Measurements from ENCODE around the gene CCND1. TPM values are rescaled to one million over a fixed set of nuclear protein-coding genes. Genes with fewer than 3 reads are reported as not detected.

CCND1 gene
- polyA plus RNA-seq, 4 donors = 6.2 to 53.8 (median 15.6) TPM

- DNase-seq (no peak), FAIRE-seq (no peak)
- Histone ChIP-seq H3K4me1 (ENCODE audit: control insufficient read depth in 3 of 3, insufficient read depth in 2 of 3, low read depth in 1 of 3, low read length in 2 of 3) (no peaks in the 10 kb centered on the region), H3K9me3 (ENCODE audit: control insufficient read depth in 2 of 2, insufficient read depth in 1 of 2, low read depth in 1 of 2, low read length in 1 of 2) (no peaks in the 10 kb centered on the region), H3K4me3 (ENCODE audit: low read depth in 1 of 3, low read length in 3 of 3) (no peak overlapping the region), H3K27ac (ENCODE audit: low read depth in 1 of 3, low read length in 2 of 3) (no peak overlapping the region), H3K36me3 (ENCODE audit: control insufficient read depth in 3 of 3, insufficient read depth in 2 of 3, low read depth in 1 of 3, low read length in 3 of 3) (no peaks in the 10 kb centered on the region), H3K27me3 (ENCODE audit: control insufficient read depth in 3 of 3, insufficient read depth in 3 of 3, low read length in 3 of 3) (peaks cover 0 to 3% (median 0%) of the 10 kb centered on the region in 3 donors)
- WGBS, 3 donors = 87 to 88% (median 88%) methylated on average over 5 of the region's 5 CpGs
These were observed 39.7 kb downstream of the CCND1 start for GRCh38 chr11:69680688-69681087.

- Histone ChIP-seq H3K9me3 (ENCODE audit: control insufficient read depth in 2 of 2, insufficient read depth in 1 of 2, low read depth in 1 of 2, low read length in 1 of 2) (no peaks in the 10 kb centered on the region), H3K27me3 (ENCODE audit: control insufficient read depth in 3 of 3, insufficient read depth in 3 of 3, low read length in 3 of 3) (peaks cover 0 to 5% (median 0%) of the 10 kb centered on the region in 3 donors), H3K4me3 (ENCODE audit: low read depth in 1 of 3, low read length in 3 of 3) (no peak overlapping the region), H3K27ac (ENCODE audit: low read depth in 1 of 3, low read length in 2 of 3) (no peak overlapping the region), H3K36me3 (ENCODE audit: control insufficient read depth in 3 of 3, insufficient read depth in 2 of 3, low read depth in 1 of 3, low read length in 3 of 3) (no peaks in the 10 kb centered on the region), H3K4me1 (ENCODE audit: control insufficient read depth in 3 of 3, insufficient read depth in 2 of 3, low read depth in 1 of 3, low read length in 2 of 3) (peaks cover 0 to 3% (median 0%) of the 10 kb centered on the region in 3 donors)
- FAIRE-seq (no peak), DNase-seq (no peak)
- WGBS, 3 donors = 80 to 85% (median 81%) methylated on average over 6 of the region's 6 CpGs
These were observed 41.3 kb downstream of the CCND1 start for GRCh38 chr11:69682221-69682620.

- FAIRE-seq (no peak), DNase-seq (no peak)
- H3K9me3 ChIP-seq (ENCODE audit: control insufficient read depth in 2 of 2, insufficient read depth in 1 of 2, low read depth in 1 of 2, low read length in 1 of 2) = no peaks in the 10 kb centered on the region
- no peak overlapping the region for H3K4me3 ChIP-seq (ENCODE audit: low read depth in 1 of 3, low read length in 3 of 3)
- H3K36me3 ChIP-seq (ENCODE audit: control insufficient read depth in 3 of 3, insufficient read depth in 2 of 3, low read depth in 1 of 3, low read length in 3 of 3) = no peaks in the 10 kb centered on the region
- 87 to 92% (median 91%) methylated on average over 7 of the region's 7 CpGs for whole genome bisulfite sequencing, 3 donors
- H3K4me1 ChIP-seq (ENCODE audit: control insufficient read depth in 3 of 3, insufficient read depth in 2 of 3, low read depth in 1 of 3, low read length in 2 of 3) = peaks cover 0 to 3% (median 0%) of the 10 kb centered on the region in 3 donors
- H3K27me3 ChIP-seq (ENCODE audit: control insufficient read depth in 3 of 3, insufficient read depth in 3 of 3, low read length in 3 of 3) = peaks cover 0 to 5% (median 0%) of the 10 kb centered on the region in 3 donors
- no peak overlapping the region for H3K27ac ChIP-seq (ENCODE audit: low read depth in 1 of 3, low read length in 2 of 3)
These were observed 41.8 kb downstream of the CCND1 start for GRCh38 chr11:69682681-69683326.

- FAIRE-seq (no peak), DNase-seq (peak; percentile 31 to 55)
- no peaks in the 10 kb centered on the region for H3K36me3 ChIP-seq (ENCODE audit: control insufficient read depth in 3 of 3, insufficient read depth in 2 of 3, low read depth in 1 of 3, low read length in 3 of 3)
- H3K4me1 ChIP-seq (ENCODE audit: control insufficient read depth in 3 of 3, insufficient read depth in 2 of 3, low read depth in 1 of 3, low read length in 2 of 3) = peaks cover 0 to 5% (median 0%) of the 10 kb centered on the region in 3 donors
- H3K9me3 ChIP-seq (ENCODE audit: control insufficient read depth in 2 of 2, insufficient read depth in 1 of 2, low read depth in 1 of 2, low read length in 1 of 2) = peaks cover 0 to 4% of the 10 kb centered on the region in 2 donors
- 47 to 61% (median 51%) methylated on average over 9 of the region's 9 CpGs for WGBS, 3 donors
- no peak overlapping the region for H3K4me3 ChIP-seq (ENCODE audit: low read depth in 1 of 3, low read length in 3 of 3)
- H3K27ac ChIP-seq (ENCODE audit: low read depth in 1 of 3, low read length in 2 of 3) = no peak overlapping the region
- peaks cover 0 to 5% (median 0%) of the 10 kb centered on the region in 3 donors for H3K27me3 ChIP-seq (ENCODE audit: control insufficient read depth in 3 of 3, insufficient read depth in 3 of 3, low read length in 3 of 3)
These were observed 42.9 kb downstream of the CCND1 start for GRCh38 chr11:69683764-69684333.

- H3K27ac ChIP-seq (ENCODE audit: low read depth in 1 of 3, low read length in 2 of 3) = no peak overlapping the region
- 68 to 82% (median 80%) methylated on average over 11 of the region's 11 CpGs for WGBS, 3 donors
- FAIRE-seq (no peak), DNase-seq (no peak)
- peaks cover 0 to 4% of the 10 kb centered on the region in 2 donors for H3K9me3 ChIP-seq (ENCODE audit: control insufficient read depth in 2 of 2, insufficient read depth in 1 of 2, low read depth in 1 of 2, low read length in 1 of 2)
- no peaks in the 10 kb centered on the region for H3K36me3 ChIP-seq (ENCODE audit: control insufficient read depth in 3 of 3, insufficient read depth in 2 of 3, low read depth in 1 of 3, low read length in 3 of 3)
- no peak overlapping the region for H3K4me3 ChIP-seq (ENCODE audit: low read depth in 1 of 3, low read length in 3 of 3)
- peaks cover 0 to 5% (median 0%) of the 10 kb centered on the region in 3 donors for H3K27me3 ChIP-seq (ENCODE audit: control insufficient read depth in 3 of 3, insufficient read depth in 3 of 3, low read length in 3 of 3)
- H3K4me1 ChIP-seq (ENCODE audit: control insufficient read depth in 3 of 3, insufficient read depth in 2 of 3, low read depth in 1 of 3, low read length in 2 of 3) = peaks cover 0 to 8% (median 0%) of the 10 kb centered on the region in 3 donors
These were observed 43.7 kb downstream of the CCND1 start for GRCh38 chr11:69684651-69685050.

- Histone ChIP-seq H3K4me1 (ENCODE audit: control insufficient read depth in 3 of 3, insufficient read depth in 2 of 3, low read depth in 1 of 3, low read length in 2 of 3) (peaks cover 0 to 8% (median 0%) of the 10 kb centered on the region in 3 donors), H3K4me3 (ENCODE audit: low read depth in 1 of 3, low read length in 3 of 3) (no peak overlapping the region), H3K27me3 (ENCODE audit: control insufficient read depth in 3 of 3, insufficient read depth in 3 of 3, low read length in 3 of 3) (peaks cover 0 to 5% (median 0%) of the 10 kb centered on the region in 3 donors), H3K36me3 (ENCODE audit: control insufficient read depth in 3 of 3, insufficient read depth in 2 of 3, low read depth in 1 of 3, low read length in 3 of 3) (no peaks in the 10 kb centered on the region), H3K9me3 (ENCODE audit: control insufficient read depth in 2 of 2, insufficient read depth in 1 of 2, low read depth in 1 of 2, low read length in 1 of 2) (peaks cover 0 to 4% of the 10 kb centered on the region in 2 donors), H3K27ac (ENCODE audit: low read depth in 1 of 3, low read length in 2 of 3) (no peak overlapping the region)
- no peak for FAIRE-seq
- WGBS, 3 donors = 49 to 64% (median 50%) methylated on average over 8 of the region's 8 CpGs
- no peak for DNase-seq
These were observed 44.4 kb downstream of the CCND1 start for GRCh38 chr11:69685348-69685747.

- FAIRE-seq (no peak), DNase-seq (no peak)
- H3K27me3 ChIP-seq (ENCODE audit: control insufficient read depth in 3 of 3, insufficient read depth in 3 of 3, low read length in 3 of 3) = peaks cover 0 to 5% (median 0%) of the 10 kb centered on the region in 3 donors
- no peaks in the 10 kb centered on the region for H3K36me3 ChIP-seq (ENCODE audit: control insufficient read depth in 3 of 3, insufficient read depth in 2 of 3, low read depth in 1 of 3, low read length in 3 of 3)
- H3K4me1 ChIP-seq (ENCODE audit: control insufficient read depth in 3 of 3, insufficient read depth in 2 of 3, low read depth in 1 of 3, low read length in 2 of 3) = peaks cover 0 to 8% (median 0%) of the 10 kb centered on the region in 3 donors
- 69 to 74% (median 70%) methylated on average over 11 to 13 of the region's 13 CpGs for WGBS, 3 donors
- H3K9me3 ChIP-seq (ENCODE audit: control insufficient read depth in 2 of 2, insufficient read depth in 1 of 2, low read depth in 1 of 2, low read length in 1 of 2) = peaks cover 0 to 4% of the 10 kb centered on the region in 2 donors
- no peak overlapping the region for H3K27ac ChIP-seq (ENCODE audit: low read depth in 1 of 3, low read length in 2 of 3)
- no peak overlapping the region for H3K4me3 ChIP-seq (ENCODE audit: low read depth in 1 of 3, low read length in 3 of 3)
These were observed 45.5 kb downstream of the CCND1 start for GRCh38 chr11:69686452-69686851.

- Histone ChIP-seq H3K4me1 (ENCODE audit: control insufficient read depth in 3 of 3, insufficient read depth in 2 of 3, low read depth in 1 of 3, low read length in 2 of 3) (peaks cover 0 to 8% (median 0%) of the 10 kb centered on the region in 3 donors), H3K27me3 (ENCODE audit: control insufficient read depth in 3 of 3, insufficient read depth in 3 of 3, low read length in 3 of 3) (peaks cover 0 to 7% (median 0%) of the 10 kb centered on the region in 3 donors), H3K9me3 (ENCODE audit: control insufficient read depth in 2 of 2, insufficient read depth in 1 of 2, low read depth in 1 of 2, low read length in 1 of 2) (peaks cover 0 to 4% of the 10 kb centered on the region in 2 donors), H3K27ac (ENCODE audit: low read depth in 1 of 3, low read length in 2 of 3) (no peak overlapping the region), H3K4me3 (ENCODE audit: low read depth in 1 of 3, low read length in 3 of 3) (no peak overlapping the region), H3K36me3 (ENCODE audit: control insufficient read depth in 3 of 3, insufficient read depth in 2 of 3, low read depth in 1 of 3, low read length in 3 of 3) (no peaks in the 10 kb centered on the region)
- FAIRE-seq (no peak), DNase-seq (no peak)
- 81 to 88% (median 87%) methylated on average over 8 of the region's 8 CpGs for WGBS, 3 donors
These were observed 45.9 kb downstream of the CCND1 start for GRCh38 chr11:69686856-69687255.

All from small intestine (tissue), 7 donors.